ENCODE data around the gene MRPL36.

DNA sequence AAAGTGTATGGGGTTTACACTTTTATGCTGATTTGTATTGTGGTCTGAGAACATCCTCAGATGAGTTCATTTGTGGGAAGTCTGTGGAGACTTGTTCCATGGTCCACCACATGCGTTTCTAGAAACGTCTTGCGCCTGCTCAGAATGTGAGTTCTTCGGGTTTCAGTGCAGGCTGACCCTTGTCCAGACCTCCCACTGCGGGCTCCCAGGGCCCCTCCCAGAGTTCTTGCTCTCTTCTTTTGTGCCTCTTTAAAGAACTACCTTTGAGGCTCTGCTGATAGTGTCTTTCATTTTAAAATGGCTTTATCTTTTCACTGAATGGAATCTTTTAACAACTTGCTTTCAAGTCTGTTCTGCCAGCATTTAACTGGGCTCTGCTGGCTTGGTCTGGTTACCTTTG lies 19.1 kb upstream of the MRPL36 start:
- no peak for TF ChIP-seq POLR2A (IDR thresholded peaks at IDR 0.05; ENCODE audit: low read depth, low read length)
- TF ChIP-seq POLR2AphosphoS5 (IDR thresholded peaks at IDR 0.05; ENCODE audit: low read depth, low read length) = no peak

Measured in GM12892 (cell line).